Activated T-helper 2 cell treated with anti-CD3 and anti-CD28 coated beads, Interferon-gamma antibody, Interleukin-2, Interleukin-4, amounts not matched to agents 10 μg/mL and 5 μg/mL and 100 μg/mL, durations not matched to agents 14 hours and 24 hours and 36 hours (primary cell): Measurements from ENCODE around the gene ANKRD33. TPM values are rescaled to one million over a fixed set of nuclear protein-coding genes. Genes with fewer than 3 reads are reported as not detected.

Source experiments
- DNase-seq: peaks from one replicate; pipeline ENCODE4 v3.0.0; 2021; ENCODE audit warnings: low spot score
- H3K27ac Mint-ChIP-seq: one replicate; pipeline ENCODE4 v1.8.0; 2021; ENCODE audit warnings: mixed read lengths
- H3K27me3 Mint-ChIP-seq: one replicate; pipeline ENCODE4 v1.8.0; 2021; ENCODE audit warnings: low read depth, mixed read lengths
- H3K36me3 Mint-ChIP-seq: one replicate; pipeline ENCODE4 v1.8.0; 2021; ENCODE audit warnings: low read depth, mixed read lengths
- H3K4me1 Mint-ChIP-seq: one replicate; pipeline ENCODE4 v1.8.0; 2021; ENCODE audit warnings: low read depth, mixed read lengths
- H3K4me3 Mint-ChIP-seq: one replicate; pipeline ENCODE4 v1.8.0; 2021; ENCODE audit warnings: low read depth, mild to moderate bottlenecking, moderate library complexity, mixed read lengths
- H3K9me3 Mint-ChIP-seq: one replicate; pipeline ENCODE4 v1.8.0; 2021; ENCODE audit warnings: mixed read lengths
- intact Hi-C: fragments of 100-400 bp; cut with micrococcal nuclease; formaldehyde crosslinking; loops from one replicate; pipeline ENCODE4 v1.15.1; 2023
- total RNA-seq: library from RNA; stranded (reverse); gene quantifications from 2 replicates; pipeline ENCODE4 v1.2.3, GENCODE V29; 2022

Gene ANKRD33
- total RNA-seq, 1 donor from 2014 or later = not detected

DNA sequence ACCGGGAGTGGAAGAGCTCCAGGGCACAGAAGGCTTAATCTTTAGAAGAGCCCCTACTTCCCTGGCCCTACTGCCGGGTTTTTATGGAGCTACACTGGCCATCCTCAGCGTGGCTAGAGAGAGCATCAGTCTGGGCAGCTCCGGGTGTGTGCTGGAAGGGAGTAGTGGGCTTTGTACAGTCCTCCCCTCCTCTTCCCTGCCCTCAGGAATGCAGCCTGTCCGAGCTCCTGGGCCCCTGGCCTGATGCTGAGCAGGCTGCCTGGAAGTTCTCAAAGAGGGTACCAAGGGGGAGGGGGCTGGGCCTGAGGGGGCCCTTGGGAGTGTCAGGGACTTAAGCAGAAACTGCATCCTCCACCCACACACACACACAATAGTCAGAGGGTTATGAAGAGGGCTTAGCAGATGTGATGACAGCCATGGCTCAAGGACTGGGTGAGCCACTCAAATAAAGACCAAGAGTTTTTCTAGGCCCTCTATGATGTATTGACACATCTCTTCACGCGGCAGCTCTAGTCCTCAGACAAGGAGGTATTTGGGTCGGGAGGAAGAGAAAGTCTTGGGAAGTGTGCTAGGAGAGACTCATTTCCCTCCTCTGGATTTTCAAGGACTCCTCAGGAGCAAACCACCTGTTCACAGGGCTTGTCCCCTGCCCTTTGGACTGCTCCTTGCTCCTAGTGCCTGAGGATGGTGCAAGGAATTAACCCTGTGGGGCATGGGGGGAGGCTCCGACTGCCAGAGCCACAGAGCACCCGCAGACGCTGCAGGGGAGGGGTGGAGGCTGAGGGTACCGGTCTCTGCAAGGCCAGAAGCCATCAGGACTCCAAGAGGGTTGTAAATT, 22.9 kb upstream of the ANKRD33 start:
- Mint-ChIP-seq H3K27me3 (peaks cover 61% of the 10 kb centered on the region), H3K27ac (no peak overlapping the region), H3K4me3 (no peak overlapping the region), H3K36me3 (no peaks in the 10 kb centered on the region), H3K4me1 (peaks cover under 1% of the 10 kb centered on the region), H3K9me3 (no peaks in the 10 kb centered on the region)
- intact Hi-C loops = no loop called here
- no peak for DNase-seq

DNA sequence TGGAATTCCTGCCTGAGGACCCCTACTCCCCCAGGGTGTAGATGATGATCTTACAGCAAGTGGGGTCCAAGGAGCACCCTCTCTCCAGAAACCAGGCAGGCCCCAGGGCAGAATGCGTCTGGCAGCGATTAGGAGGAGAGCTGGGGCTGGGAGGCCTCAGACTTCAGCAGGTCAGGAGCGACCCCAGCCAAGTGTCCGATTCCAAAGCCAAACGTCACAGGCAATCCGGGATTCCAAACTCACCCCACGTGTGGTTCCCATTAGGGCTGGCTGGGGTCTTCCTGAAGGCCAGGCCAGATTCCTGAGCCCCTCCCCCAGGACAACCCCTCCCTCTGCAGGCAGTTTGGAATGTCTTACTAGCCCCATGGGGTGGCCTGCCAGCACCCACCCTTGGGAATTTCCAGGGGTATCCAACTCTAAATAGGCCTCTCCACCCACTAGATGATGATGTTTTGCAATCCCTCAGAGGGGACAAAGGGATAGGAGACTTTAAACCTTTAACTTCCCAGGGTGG, 22.1 kb upstream of the ANKRD33 start:
- Mint-ChIP-seq H3K27me3 (peaks cover 68% of the 10 kb centered on the region), H3K9me3 (no peaks in the 10 kb centered on the region), H3K4me1 (peaks cover 5% of the 10 kb centered on the region), H3K27ac (no peak overlapping the region), H3K36me3 (no peaks in the 10 kb centered on the region), H3K4me3 (no peak overlapping the region)
- DNase-seq = no peak
- intact Hi-C loops = no loop called here

DNA sequence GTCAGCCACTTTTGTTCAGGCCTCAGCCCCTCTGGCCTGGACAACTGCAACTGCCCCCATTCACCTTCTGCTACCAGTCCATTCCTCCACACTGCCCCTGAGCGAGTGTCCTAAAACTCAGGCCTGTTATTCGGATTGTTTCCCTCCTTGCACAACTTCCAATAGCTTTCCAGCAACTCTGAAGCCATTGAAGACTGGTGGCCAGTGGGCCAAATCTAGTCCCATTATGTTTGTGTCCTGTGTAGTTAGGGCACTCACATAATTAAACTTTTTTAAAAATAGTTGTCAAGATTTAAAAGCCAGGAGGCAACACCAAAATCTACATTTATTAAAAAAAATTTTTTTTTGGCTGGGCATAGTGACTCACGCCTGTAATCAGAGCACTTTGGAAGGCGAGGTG, 21.6 kb upstream of the ANKRD33 start:
- no peaks in the 10 kb centered on the region for H3K9me3 Mint-ChIP-seq
- H3K4me1 Mint-ChIP-seq = peaks cover 5% of the 10 kb centered on the region
- no peaks in the 10 kb centered on the region for H3K36me3 Mint-ChIP-seq
- H3K27me3 Mint-ChIP-seq = peaks cover 69% of the 10 kb centered on the region
- no peak overlapping the region for H3K4me3 Mint-ChIP-seq
- no peak for DNase-seq
- no peak overlapping the region for H3K27ac Mint-ChIP-seq
- intact Hi-C loops = no loop called here

DNA sequence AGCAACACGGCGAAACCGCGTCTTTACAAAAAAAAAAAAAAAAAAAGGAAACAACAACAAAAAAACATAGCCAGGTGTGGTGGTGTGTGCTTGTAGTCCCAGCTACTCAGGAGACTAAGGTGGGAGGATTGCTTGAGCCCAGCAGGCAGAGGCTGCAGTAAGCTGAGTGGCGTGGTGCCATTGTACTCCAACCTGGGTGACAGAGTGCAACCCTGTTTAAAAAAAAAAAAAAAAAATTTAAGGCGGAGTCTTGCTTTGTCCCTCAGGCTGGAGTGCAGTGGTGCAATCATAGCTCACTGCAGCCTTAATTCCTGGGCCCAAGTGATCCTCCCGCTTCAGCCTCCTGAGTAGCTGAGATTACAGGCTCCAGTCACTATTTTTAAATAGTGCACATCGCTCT, 21.1 kb upstream of the ANKRD33 start:
- DNase-seq = no peak
- H3K27me3 Mint-ChIP-seq = peaks cover 68% of the 10 kb centered on the region
- no peaks in the 10 kb centered on the region for H3K36me3 Mint-ChIP-seq
- H3K9me3 Mint-ChIP-seq = no peaks in the 10 kb centered on the region
- intact Hi-C loops = no loop called here
- H3K27ac Mint-ChIP-seq = no peak overlapping the region
- H3K4me3 Mint-ChIP-seq = no peak overlapping the region
- peaks cover 5% of the 10 kb centered on the region for H3K4me1 Mint-ChIP-seq

DNA sequence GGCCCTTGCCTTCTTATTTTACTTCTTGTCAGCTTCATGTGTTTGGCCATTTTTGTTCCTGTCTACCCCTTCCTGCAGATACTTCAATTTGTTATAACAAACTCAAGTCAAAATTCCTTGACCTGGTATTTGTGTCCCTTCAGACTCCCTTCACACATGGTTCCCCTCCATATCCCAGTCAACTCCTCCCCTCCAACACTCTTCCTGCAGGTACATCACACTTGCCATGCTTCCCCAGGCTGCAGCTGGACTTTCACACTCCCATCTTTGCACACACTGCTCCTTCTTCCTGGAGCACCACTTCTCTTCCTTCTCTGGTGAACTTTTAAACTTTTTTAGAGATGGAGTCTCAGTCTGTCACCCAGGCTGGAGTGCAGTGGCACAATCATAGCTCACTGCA, 20.5 kb upstream of the ANKRD33 start:
- Mint-ChIP-seq H3K27me3 (peaks cover 63% of the 10 kb centered on the region), H3K27ac (no peak overlapping the region), H3K36me3 (no peaks in the 10 kb centered on the region), H3K4me1 (peaks cover 5% of the 10 kb centered on the region), H3K9me3 (no peaks in the 10 kb centered on the region), H3K4me3 (no peak overlapping the region)
- intact Hi-C loops = no loop called here
- no peak for DNase-seq

DNA sequence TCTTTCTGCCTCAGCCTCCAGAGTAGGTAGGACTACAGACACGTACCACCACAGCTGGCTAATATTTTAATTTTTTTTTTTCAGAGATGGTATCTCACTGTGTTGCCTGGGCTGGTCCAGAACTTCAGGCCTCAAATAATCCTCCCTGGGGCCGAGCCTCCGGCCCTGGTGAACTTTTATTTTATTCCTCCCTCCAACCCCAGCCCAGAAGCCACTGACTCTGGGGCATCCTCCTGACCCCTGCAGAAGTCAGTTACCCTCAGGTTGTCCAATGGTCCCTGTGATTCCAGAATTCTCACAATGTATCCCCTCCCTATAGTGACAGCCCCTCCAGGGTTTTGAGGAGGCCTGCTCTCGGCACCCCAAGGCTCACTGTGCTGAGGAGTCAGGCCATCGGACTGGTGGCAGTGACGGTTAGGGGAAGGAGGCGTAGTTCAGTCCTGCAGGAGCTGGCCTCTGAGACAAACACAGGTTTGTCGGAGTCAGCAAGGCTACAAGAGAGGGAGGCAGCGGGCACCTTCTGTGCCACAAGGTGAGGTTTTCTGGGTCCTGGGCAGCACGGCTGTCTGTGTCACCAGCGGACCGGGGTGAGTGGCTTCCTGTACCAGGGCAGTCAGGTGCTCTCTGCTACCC, 20.0 kb upstream of the ANKRD33 start:
- no peaks in the 10 kb centered on the region for H3K36me3 Mint-ChIP-seq
- H3K9me3 Mint-ChIP-seq = no peaks in the 10 kb centered on the region
- no peak for DNase-seq
- H3K4me1 Mint-ChIP-seq = peaks cover 5% of the 10 kb centered on the region
- peaks cover 61% of the 10 kb centered on the region for H3K27me3 Mint-ChIP-seq
- H3K4me3 Mint-ChIP-seq = no peak overlapping the region
- no peak overlapping the region for H3K27ac Mint-ChIP-seq
- intact Hi-C loops = no loop called here

DNA sequence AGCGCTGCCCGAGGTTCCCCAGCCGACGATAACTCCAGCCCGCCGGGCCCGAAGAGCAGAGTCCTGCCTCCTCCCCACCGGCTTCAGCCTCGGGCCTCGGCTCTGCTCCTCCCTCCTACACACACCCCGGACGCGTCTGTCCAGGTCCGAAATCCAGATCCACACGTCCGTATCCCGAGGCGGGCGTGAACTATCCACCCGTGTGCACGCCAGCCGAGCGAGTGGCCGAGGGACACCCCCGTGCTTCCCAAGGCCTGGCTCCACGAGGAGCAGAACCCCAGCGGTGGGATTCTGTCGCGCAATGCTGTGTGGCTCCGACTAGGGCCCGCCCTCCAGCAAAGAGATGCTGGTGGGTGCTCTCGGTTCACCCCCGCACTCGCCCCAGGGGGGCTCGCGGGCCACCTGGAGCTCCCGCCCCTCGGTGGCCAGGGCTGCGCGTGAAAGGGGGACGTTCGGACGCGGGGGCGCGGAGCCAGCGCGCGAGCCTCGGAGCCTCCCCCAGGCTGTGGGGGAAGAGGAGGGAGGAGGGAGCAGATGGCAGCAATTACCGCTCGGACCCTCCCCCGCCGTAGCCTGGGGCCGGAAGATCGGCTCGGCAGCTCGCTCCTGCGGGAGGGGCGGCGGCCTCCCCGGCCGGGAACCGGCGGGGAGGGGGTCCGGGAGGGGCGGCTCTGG, 18.9 kb upstream of the ANKRD33 start:
- Mint-ChIP-seq H3K4me3 (no peak overlapping the region), H3K36me3 (no peaks in the 10 kb centered on the region), H3K27ac (no peak overlapping the region), H3K4me1 (peaks cover 5% of the 10 kb centered on the region), H3K27me3 (peaks cover 55% of the 10 kb centered on the region), H3K9me3 (no peaks in the 10 kb centered on the region)
- DNase-seq = no peak
- intact Hi-C loops = no loop called here

DNA sequence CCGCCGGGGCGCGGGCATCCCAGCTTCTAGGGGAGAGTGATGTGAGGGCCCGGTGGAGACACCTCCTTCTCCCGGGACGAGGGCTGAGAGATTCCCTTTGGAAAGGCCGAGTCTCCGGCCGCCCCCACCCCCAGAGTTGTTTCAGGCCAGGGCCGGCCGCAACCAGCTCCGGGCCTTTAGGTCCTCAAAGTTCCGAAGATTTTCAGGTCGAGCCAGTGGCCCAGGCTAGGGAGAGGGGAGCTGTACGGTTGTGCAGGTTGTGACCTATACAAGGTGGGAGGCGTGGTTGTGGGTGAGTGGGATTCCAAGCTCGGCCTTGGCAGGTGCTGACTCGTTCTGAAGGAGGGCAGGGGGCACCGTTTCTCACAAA, 18.4 kb upstream of the ANKRD33 start:
- H3K4me1 Mint-ChIP-seq = peaks cover 5% of the 10 kb centered on the region
- intact Hi-C loops = no loop called here
- H3K27me3 Mint-ChIP-seq = peaks cover 54% of the 10 kb centered on the region
- H3K4me3 Mint-ChIP-seq = no peak overlapping the region
- H3K27ac Mint-ChIP-seq = no peak overlapping the region
- no peaks in the 10 kb centered on the region for H3K9me3 Mint-ChIP-seq
- no peak for DNase-seq
- H3K36me3 Mint-ChIP-seq = no peaks in the 10 kb centered on the region

DNA sequence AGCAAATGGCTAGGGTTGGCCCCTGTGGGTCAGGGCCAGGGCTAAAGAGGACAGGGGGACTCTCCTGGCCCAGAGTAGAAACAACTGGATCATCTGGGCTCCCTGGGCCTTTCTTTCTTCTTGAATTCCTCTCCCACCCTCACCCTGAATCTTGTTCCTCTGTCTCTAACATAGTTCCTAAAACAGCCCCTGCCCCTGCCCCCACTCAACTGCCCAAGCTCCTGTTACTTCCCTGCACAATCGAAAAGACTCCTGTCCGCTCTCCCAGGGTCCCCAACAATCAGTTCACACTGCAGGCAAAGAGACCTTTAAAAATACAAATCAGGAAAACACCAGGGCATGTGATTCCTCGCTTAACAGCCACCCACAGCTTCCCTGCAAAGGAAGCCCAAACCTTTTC, 18.0 kb upstream of the ANKRD33 start:
- Mint-ChIP-seq H3K9me3 (no peaks in the 10 kb centered on the region), H3K4me3 (no peak overlapping the region), H3K27me3 (peaks cover 49% of the 10 kb centered on the region), H3K27ac (no peak overlapping the region), H3K36me3 (no peaks in the 10 kb centered on the region), H3K4me1 (peaks cover 5% of the 10 kb centered on the region)
- no peak for DNase-seq
- intact Hi-C loops = no loop called here

DNA sequence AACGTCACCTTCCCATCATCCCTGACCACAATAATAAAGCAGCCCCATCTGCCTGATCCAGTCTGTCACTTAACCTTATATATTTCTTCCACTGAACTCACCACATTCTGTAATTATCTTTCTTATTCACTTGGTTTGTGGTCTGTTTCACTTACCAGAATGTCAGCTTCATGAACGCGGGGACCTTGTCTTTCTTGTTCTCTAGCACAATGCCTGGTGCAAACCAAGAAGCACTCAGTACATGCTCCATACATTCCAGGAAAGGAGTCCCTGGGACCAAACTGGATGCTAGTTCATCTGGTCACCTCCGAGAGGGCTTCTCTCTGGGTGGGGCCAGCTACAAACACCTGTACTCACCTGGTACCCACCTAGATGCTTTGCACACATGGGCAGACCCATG, 17.4 kb upstream of the ANKRD33 start:
- Mint-ChIP-seq H3K9me3 (no peaks in the 10 kb centered on the region), H3K27ac (no peak overlapping the region), H3K4me1 (peaks cover 5% of the 10 kb centered on the region), H3K36me3 (no peaks in the 10 kb centered on the region), H3K4me3 (no peak overlapping the region), H3K27me3 (peaks cover 46% of the 10 kb centered on the region)
- no peak for DNase-seq
- intact Hi-C loops = no loop called here

DNA sequence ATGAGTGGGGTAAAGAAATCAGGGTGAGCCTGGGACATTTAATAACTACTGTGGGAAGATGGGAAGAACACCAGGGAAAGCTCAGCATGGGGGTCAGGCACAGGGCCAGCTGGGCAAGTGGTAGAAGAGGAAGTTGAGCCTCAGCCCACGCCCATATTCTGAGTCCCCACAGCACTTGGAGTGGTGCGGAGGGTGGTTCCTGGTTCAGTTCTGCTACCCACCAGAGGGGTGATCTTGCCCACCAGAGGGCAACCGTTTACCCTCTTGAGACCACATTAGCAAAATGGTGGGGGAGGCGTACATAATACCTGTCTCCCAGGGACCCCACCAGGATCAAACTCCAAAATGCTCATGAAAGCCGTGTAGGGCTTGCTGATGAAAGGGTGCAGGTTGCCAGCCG, 16.8 kb upstream of the ANKRD33 start:
- Mint-ChIP-seq H3K4me3 (no peak overlapping the region), H3K27ac (no peak overlapping the region), H3K36me3 (no peaks in the 10 kb centered on the region), H3K4me1 (peaks cover 5% of the 10 kb centered on the region), H3K9me3 (no peaks in the 10 kb centered on the region), H3K27me3 (peaks cover 46% of the 10 kb centered on the region)
- DNase-seq = no peak
- intact Hi-C loops = no loop called here

DNA sequence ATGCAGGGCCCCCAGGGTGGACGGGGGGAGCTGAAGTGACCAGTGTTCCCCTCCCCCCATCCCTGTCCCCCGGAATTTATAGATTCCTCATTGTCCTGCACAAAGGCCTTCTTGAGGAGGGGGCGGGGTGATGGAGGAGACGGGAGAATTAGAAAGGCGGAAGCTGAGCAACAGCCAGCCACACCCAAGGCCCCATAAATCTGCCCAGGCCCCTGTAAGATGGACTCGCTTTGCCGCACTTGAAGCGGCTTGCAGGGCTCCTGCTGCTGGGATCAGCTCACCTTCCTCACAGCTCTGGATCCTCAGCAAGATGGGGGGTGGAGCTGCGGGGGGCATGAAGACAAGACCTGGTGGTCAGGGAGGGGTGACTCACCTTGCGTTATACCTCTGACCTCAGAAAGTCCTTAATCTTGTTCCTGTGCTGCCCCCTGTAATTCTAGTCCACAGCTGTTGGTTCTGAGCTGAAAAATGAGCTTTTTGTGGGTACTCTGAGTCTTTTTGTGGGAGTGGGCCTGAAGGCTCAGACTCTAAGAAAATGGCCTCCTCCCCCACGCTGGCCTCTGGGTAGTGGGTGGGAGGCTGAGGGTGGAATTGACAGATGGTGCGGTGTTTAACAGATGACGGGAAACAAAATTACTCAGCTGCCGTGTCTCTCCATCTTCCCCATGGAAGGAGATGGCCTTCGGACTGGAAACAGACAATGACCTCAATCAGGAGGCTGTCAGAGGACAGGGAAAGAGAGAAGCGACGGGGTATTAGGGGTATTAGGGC, 15.8 kb upstream of the ANKRD33 start:
- Mint-ChIP-seq H3K27me3 (peaks cover 46% of the 10 kb centered on the region), H3K9me3 (no peaks in the 10 kb centered on the region), H3K27ac (no peak overlapping the region), H3K36me3 (no peaks in the 10 kb centered on the region), H3K4me3 (no peak overlapping the region), H3K4me1 (peaks cover 5% of the 10 kb centered on the region)
- intact Hi-C loops = no loop called here
- DNase-seq = no peak
